ENCODE data around the gene DDX24.

DNA sequence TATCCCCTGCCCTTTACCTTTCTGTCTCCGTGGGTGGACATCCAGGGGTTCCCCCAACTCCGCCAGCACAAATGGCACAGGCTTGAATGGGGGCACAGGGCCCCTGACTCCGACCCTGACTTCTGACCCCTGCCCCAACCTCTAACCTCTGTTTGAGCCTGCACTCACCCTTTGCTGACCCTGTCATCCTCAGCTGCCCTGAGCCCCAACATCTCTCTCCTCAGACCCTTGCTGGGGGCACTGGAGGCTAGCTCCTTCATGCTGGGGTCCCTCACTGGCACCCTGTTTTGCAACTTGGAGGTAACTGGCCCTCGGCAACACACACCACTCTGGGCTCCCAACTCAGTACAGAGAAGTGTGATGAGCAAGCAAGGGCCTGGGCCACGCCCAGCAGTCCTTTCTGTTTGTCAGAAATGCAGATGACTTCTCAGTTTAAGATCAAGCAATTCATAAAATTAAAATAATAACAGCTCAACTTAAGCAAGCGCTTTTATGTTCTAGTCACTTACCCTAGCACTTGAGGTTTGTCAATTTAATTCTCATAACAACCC, 31.6 kb upstream of the DDX24 start:
- TF ChIP-seq CTCF (IDR thresholded peaks at IDR 0.05) (no peak), POLR2AphosphoS5 (IDR thresholded peaks at IDR 0.05) (no peak), POLR2A (IDR thresholded peaks at IDR 0.05) (no peak)

Measured in prostate gland (tissue), 2 donors.